Esophagus muscularis mucosa (tissue), 4 donors: ENCODE measurements around the gene PRDM16.

Experiments
- CTCF ChIP-seq, 3 experiments: fragments of 200-600 bp in 2 of 3; fragments of 450-650 bp in 1 of 3; sonication (generic) in 2 of 3; IDR thresholded peaks; one replicate each; pipeline ENCODE4 v1.5.1; 2017 to 2019; ENCODE audit warnings: antibody characterized with exemption in 3 of 3, mild to moderate bottlenecking in 2 of 3, moderate library complexity in 1 of 3
- EP300 ChIP-seq: sonication (generic); formaldehyde crosslinking; IDR thresholded peaks from one replicate; pipeline ENCODE4 v1.6.1; 2017; ENCODE audit warnings: antibody characterized with exemption
- POLR2A ChIP-seq: fragments of 450-650 bp; IDR thresholded peaks from one replicate; pipeline ENCODE4 v1.6.1; 2017; ENCODE audit warnings: antibody characterized with exemption, moderate library complexity, mild to moderate bottlenecking, low read depth
- POLR2AphosphoS5 ChIP-seq, 2 donors: sonication (generic); formaldehyde crosslinking; IDR thresholded peaks; one replicate each; pipeline ENCODE4 v1.6.1; 2017; ENCODE audit warnings: antibody characterized with exemption in 2 of 2

- TF ChIP-seq CTCF (IDR thresholded peaks at IDR 0.05) (no peak), EP300 (no peak), POLR2A (no peak), POLR2AphosphoS5 (IDR thresholded peaks at IDR 0.05) (no peak)
Observed at GRCh38 chr1:3247521-3248121, 178.6 kb downstream of the PRDM16 start.
